NOMO-1 (cell line): ENCODE data around the gene ANG.
"Not testable (repeated sequence)": the region's sequence is repeated elsewhere in the genome, so short reads cannot be mapped to it uniquely, and the experiment has no call there.

Source experiments
- DNase-seq, 2 experiments: peaks; one replicate each; lab custom pipeline; 2025; ENCODE audit not compliant: unreplicated experiment in 2 of 2; lab: John Stamatoyannopoulos, UW

ANG gene

GRCh38 chr14:20696764-20697163 lies 8.2 kb downstream of the ANG start:
- peak in 1 of 2 experiments; percentile 48 for DNase-seq

GRCh38 chr14:20697273-20698017 lies 8.9 kb downstream of the ANG start:
- DNase-seq, result peak; percentile 60 to 82

- DNase-seq, result no peak
These were observed 9.4 kb downstream of the ANG start for GRCh38 chr14:20698018-20698329.

DNA sequence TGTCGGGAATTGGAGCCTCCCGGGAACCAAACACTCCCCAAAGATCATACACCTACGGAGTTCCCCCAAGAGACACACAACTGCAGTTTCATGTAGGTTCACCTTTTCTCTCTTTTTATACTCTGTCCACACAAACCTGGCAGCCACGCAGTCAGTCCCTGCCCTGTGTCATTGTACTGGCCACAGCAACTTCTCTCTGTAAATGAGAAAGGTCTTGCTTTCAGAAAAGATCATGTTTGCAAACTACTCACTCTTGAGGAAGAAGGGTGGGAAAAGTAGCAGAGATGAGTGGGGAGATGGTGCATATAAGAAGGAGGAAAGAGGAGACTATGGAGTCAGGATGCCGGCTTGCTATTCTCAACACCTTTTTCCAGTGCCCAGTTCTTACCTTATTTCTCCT lies 10.4 kb downstream of the ANG start:
- no peak for DNase-seq

GRCh38 chr14:20699931-20700330 lies 11.4 kb downstream of the ANG start:
- DNase-seq, result no peak

DNA sequence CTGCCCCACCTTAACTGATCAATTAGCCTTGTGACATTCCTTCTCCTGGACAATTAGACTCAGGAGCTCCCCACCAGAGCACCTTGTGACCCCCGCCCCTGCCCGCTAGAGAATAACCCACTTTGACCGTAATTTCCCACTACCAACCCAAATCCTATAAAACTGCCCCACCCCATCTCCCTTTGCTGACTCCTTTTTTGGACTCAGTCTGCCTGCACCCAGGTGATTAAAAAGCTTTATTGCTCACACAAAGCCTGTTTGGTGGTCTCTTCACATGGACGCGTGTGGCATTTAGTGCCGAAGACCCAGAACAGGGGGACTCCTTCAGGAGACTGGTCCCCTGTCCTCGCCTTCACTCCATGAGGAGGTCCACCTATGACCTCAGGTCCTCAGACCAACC lies 12.4 kb downstream of the ANG start:
- not testable (repeated sequence) for DNase-seq

DNA sequence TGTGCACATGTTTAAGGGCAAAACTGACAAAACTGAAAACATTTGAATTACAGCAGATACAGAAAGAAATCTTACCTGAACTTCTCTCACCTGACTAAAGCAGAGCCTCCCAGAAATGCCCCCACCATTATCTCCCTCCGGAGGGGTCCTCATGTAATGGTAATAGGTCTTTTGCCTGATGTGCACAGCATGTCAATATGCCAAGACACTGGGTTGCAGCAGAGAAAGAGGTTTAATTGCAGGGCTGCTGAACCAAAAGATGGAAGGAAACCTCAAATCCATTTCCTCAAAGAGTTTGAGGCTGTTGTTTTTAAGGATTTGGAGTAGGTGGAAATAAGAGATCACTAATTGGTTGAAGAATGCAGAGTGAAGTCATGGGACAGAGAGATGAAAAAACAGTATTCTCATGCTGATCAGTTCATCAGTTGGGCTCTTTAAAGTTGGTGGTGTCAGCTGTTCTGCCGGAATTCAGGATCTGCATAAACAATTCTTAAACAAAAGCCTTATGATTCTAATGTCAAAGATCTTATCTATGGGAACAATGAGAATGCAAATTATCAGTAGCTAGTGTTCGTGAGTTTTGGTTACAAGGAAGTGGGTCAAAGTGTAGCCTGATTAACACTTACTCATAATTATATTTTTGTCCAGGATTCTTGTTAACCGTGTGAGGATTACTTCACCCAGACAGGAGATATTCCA lies 18.2 kb downstream of the ANG start:
- DNase-seq, result no peak

GRCh38 chr14:20707622-20708021 lies 19.1 kb downstream of the ANG start:
- no peak for DNase-seq

- no peak for DNase-seq
These were observed 22.7 kb downstream of the ANG start for GRCh38 chr14:20711261-20711660.

- no peak for DNase-seq
These were observed 23.1 kb downstream of the ANG start for GRCh38 chr14:20711685-20712084.

- no peak for DNase-seq
These were observed 24.3 kb downstream of the ANG start for GRCh38 chr14:20712904-20713303.

DNA sequence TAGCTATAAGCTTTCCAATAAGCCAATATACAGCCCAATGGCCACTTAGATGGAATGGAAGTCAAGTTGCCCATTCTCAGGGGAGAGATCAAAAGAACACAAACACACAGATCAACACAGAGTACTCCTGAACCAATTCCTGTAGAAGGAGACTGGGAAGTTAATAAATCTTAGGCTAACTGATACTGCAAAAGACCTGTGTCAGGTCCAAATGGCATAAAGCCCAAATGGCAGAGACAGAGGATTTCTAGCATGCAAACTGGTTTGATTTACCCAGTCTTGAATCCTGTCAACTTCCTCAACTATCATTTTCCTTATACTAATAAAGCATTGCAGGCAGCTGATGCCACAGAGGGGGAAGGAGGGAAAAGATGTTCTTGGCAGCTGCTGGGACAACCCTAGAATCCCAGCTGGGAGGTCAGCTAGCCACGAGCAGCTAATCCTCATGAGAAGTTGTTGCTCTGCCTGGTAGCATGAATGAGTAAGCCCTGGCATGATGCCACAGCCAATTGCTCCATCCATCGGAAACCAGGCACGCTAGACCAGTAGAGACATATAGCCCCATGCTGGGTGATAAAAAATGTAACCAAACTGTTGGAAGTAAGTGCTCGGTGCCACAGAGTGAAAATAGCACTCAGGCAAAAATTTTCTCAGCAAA lies 26.2 kb downstream of the ANG start:
- peak; percentile 51 to 66 for DNase-seq

GRCh38 chr14:20719777-20720176 lies 31.2 kb downstream of the ANG start:
- DNase-seq, result no peak

DNA sequence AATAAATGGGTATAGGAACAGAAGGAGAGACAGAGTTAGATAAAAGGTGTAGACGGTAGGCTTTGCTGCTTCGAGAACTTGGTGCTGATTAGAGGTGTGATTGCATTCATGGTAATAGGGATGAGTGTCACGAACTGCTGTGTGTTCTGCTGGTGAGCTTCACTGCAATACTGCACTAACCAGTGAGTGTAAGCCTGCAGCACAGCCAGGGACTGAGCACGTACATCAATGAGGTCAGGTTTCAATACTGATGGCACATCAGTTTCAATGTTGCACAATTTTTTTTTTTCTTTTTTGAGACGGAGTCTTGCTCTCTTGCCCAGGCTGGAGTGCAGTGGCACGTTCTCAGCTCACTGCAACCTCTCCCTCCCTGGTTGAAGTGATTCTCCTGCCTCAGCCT lies 32.2 kb downstream of the ANG start:
- no peak for DNase-seq

DNA sequence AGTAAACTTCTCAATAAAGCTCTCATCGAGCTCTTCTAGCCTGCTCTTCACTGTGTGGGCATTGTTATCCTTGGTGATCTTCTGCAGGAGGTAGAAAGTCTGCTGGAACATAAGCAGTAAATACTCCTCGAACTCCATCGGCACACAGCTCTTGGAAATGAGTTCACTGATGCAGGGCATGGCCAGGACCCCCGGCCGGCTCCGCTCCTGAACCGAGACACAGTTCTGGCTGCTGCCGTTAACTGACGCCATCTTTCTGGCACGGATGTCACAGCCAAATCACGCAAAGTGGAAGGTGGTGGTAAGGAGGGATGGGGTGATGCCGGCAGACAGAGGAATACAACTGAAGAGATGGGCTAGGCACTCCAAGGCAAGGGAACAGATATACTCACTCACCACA lies 33.5 kb downstream of the ANG start:
- no peak for DNase-seq

DNA sequence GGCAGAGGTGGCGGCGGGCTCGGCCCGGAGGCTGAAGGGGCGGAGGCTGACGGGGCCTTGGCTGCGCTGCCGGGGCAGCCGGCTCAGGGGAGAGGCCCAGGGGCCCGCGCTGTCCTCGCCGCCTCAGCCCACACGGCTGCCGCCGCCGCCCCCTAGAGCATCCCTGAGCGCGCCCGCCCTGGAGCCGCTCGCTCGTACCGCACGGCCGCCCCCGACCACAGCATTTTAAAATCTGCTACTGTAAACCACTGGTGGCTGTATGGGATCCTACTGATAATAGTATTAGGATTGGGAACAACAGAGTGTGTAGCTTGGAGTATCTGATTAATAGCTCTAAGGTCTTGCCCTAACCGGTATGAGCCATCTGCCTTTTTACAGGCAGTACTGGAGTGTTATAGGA lies 34.9 kb downstream of the ANG start:
- no peak for DNase-seq

- DNase-seq, result not testable (repeated sequence)
These were observed 37.6 kb downstream of the ANG start for GRCh38 chr14:20726121-20726520.

- no peak for DNase-seq
These were observed 38.0 kb downstream of the ANG start for GRCh38 chr14:20726531-20726930.

GRCh38 chr14:20730891-20731290 lies 42.3 kb downstream of the ANG start:
- no peak for DNase-seq

DNA sequence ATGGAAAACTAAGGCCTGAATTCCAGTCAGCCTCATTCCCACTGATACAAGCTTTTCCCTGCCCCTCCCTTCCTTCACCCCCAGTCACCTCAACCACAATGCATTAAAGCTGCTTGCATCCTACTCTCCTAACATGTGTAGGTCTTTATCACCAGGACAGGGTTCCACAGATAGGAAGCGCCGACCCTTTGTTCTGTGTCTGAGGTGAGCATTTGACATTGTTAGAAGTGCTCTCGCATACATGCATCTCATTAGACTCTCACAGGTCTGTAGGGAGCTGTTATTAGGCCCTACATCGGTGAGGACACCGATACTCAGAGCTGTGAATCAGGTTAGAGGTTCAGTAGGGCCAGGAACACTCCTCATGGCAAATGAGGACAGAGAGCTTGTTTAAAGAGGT lies 43.9 kb downstream of the ANG start:
- no peak for DNase-seq

- no peak for DNase-seq
These were observed 44.5 kb downstream of the ANG start for GRCh38 chr14:20732979-20733635.
